ENCODE measurements around the gene HOXD12. TPM values are rescaled to one million over a fixed set of nuclear protein-coding genes. Genes with fewer than 3 reads are reported as not detected.

HOXD12 gene
- polyA plus RNA-seq, 1 donor (not counting 4 experiments of a cell fraction or from before 2014, with no cell fraction given), result not detected

DNA sequence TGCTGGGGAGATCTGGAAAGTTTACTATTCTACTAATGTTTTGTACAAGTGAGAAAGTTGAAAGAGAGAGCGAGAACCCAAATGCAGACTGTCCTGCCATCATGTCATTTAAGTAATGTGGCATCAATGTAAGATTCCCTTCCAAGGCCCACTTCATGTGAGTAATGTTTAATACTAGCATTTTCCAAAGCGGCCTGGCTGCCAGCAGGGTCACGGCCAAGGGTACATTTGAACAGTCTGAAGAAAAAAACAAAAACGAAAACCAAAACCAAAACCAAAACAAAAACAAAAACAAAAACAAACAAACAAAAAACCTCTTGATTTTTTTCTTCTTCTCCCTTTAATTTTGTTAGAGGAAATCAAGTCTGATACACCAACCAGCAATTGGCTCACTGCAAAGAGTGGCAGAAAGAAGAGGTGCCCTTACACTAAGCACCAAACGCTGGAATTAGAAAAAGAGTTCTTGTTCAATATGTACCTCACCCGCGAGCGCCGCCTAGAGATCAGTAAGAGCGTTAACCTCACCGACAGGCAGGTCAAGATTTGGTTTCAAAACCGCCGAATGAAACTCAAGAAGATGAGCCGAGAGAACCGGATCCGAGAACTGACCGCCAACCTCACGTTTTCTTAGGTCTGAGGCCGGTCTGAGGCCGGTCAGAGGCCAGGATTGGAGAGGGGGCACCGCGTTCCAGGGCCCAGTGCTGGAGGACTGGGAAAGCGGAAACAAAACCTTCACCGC lies 19.2 kb downstream of the HOXD12 start:
- H3K4me2 ChIP-seq (ENCODE audit: control insufficient read depth, extremely low read depth, insufficient read depth, low read depth, low read length), result no peak overlapping the region
- H3K36me3 ChIP-seq (ENCODE audit: control insufficient read depth in 2 of 2, extremely low read depth in 1 of 2, insufficient read depth in 2 of 2, low read length in 2 of 2), result no peaks in the 10 kb centered on the region
- no peak overlapping the region for H3K9ac ChIP-seq (ENCODE audit: control insufficient read depth, extremely low read depth, insufficient read depth, low read length)
- H2AFZ ChIP-seq (ENCODE audit: control insufficient read depth, low read length), result no peak overlapping the region
- peaks cover 97% of the 10 kb centered on the region for H3K27me3 ChIP-seq (ENCODE audit: control insufficient read depth, extremely low read depth, insufficient read depth, low read length)
- H3K27ac ChIP-seq (ENCODE audit: control insufficient read depth, insufficient read depth, low read length), result no peak overlapping the region
- peaks cover 4% of the 10 kb centered on the region for H3K9me3 ChIP-seq (ENCODE audit: control insufficient read depth, low read depth, low read length)
- H3K4me3 ChIP-seq (ENCODE audit: control insufficient read depth in 2 of 3, extremely low read depth in 1 of 3, insufficient read depth in 2 of 3, low read depth in 1 of 3, low read length in 3 of 3), result no peak overlapping the region
- H3K4me1 ChIP-seq (ENCODE audit: control insufficient read depth, extremely low read depth, insufficient read depth, low read length), result no peaks in the 10 kb centered on the region
- H3K79me2 ChIP-seq (ENCODE audit: control insufficient read depth, insufficient read depth, low read length), result no peaks in the 10 kb centered on the region
- FAIRE-seq (no peak), DNase-seq (ENCODE audit: low read depth, low spot score) (no peak)
- dilution Hi-C loops (cut with MboI; ENCODE audit: extremely low pct_ligation_motif_present, low sequenced_read_pairs), result no loop called here
- peak; percentile 59 for TF ChIP-seq EZH2 (IDR thresholded peaks at IDR 0.05; ENCODE audit: low read length)
- TF ChIP-seq, protein P1, sequence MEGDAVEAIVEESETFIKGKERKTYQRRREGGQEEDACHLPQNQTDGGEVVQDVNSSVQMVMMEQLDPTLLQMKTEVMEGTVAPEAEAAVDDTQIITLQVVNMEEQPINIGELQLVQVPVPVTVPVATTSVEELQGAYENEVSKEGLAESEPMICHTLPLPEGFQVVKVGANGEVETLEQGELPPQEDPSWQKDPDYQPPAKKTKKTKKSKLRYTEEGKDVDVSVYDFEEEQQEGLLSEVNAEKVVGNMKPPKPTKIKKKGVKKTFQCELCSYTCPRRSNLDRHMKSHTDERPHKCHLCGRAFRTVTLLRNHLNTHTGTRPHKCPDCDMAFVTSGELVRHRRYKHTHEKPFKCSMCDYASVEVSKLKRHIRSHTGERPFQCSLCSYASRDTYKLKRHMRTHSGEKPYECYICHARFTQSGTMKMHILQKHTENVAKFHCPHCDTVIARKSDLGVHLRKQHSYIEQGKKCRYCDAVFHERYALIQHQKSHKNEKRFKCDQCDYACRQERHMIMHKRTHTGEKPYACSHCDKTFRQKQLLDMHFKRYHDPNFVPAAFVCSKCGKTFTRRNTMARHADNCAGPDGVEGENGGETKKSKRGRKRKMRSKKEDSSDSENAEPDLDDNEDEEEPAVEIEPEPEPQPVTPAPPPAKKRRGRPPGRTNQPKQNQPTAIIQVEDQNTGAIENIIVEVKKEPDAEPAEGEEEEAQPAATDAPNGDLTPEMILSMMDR (optimal IDR thresholded peaks at IDR 0.05 in 1 of 3, IDR thresholded peaks at IDR 0.05 in 1 of 3, conservative IDR thresholded peaks at IDR 0.05 in 1 of 3; ENCODE audit: extremely low read depth in 1 of 3, insufficient read depth in 2 of 3, low read length in 3 of 3), result peak; percentile 29 to 46 (median 34)
- H3K9me1 ChIP-seq (ENCODE audit: control insufficient read depth, extremely low read depth, insufficient read depth, low read length), result no peaks in the 10 kb centered on the region
- H4K20me1 ChIP-seq (ENCODE audit: control insufficient read depth, extremely low read depth, insufficient read depth, low read length), result no peaks in the 10 kb centered on the region

DNA sequence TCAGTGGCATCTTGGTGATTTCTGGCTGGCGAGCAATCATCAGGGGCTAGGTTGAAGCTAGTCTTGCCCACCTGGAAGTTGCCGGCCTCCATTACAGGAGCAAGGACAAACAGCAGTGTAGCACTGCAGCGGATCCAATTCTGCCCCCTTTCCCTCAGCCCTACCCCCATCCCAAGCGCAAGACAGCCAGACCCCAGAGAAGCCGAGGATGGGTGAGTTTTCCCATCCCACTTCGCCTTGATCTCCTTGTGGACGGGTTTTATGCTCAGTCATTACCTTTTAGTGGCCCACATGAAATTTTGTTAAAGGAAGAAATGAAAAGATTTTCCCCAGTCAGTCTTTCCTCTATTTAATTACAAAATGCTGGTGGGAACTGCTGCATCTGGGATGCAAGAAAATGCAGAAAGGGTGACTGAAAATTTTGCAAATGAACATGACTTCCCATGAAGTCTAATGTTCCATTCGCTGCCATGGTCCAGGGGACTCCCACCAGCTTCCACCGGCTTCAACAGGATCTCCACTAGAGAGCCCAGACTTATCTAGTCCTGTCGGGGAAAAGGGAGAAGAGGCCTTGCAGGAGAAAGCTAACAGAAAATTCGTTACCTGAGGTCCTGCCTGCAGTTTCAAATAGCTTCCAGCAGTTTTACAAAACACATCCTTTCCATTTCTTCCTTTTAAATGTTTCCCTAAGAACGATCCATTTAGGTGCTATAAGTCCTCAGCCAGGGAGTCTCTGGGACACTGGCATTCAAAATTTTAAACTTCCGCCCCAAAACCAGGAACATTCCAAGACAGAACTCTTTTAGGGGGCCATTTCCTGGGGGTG lies 21.0 kb downstream of the HOXD12 start:
- no peak for TF ChIP-seq EZH2 (IDR thresholded peaks at IDR 0.05; ENCODE audit: low read length)
- TF ChIP-seq, protein P1 (optimal IDR thresholded peaks at IDR 0.05 in 1 of 3, IDR thresholded peaks at IDR 0.05 in 1 of 3, conservative IDR thresholded peaks at IDR 0.05 in 1 of 3; ENCODE audit: extremely low read depth in 1 of 3, insufficient read depth in 2 of 3, low read length in 3 of 3), result no peak
- no peaks in the 10 kb centered on the region for H3K36me3 ChIP-seq (ENCODE audit: control insufficient read depth in 2 of 2, extremely low read depth in 1 of 2, insufficient read depth in 2 of 2, low read length in 2 of 2)
- no peak for DNase-seq (ENCODE audit: low read depth, low spot score)
- no peaks in the 10 kb centered on the region for H4K20me1 ChIP-seq (ENCODE audit: control insufficient read depth, extremely low read depth, insufficient read depth, low read length)
- no peak overlapping the region for H2AFZ ChIP-seq (ENCODE audit: control insufficient read depth, low read length)
- no peaks in the 10 kb centered on the region for H3K9me1 ChIP-seq (ENCODE audit: control insufficient read depth, extremely low read depth, insufficient read depth, low read length)
- no peak overlapping the region for H3K4me2 ChIP-seq (ENCODE audit: control insufficient read depth, extremely low read depth, insufficient read depth, low read depth, low read length)
- peaks cover 97% of the 10 kb centered on the region for H3K27me3 ChIP-seq (ENCODE audit: control insufficient read depth, extremely low read depth, insufficient read depth, low read length)
- no peak for FAIRE-seq
- dilution Hi-C loops (cut with MboI; ENCODE audit: extremely low pct_ligation_motif_present, low sequenced_read_pairs), result no loop called here
- H3K9me3 ChIP-seq (ENCODE audit: control insufficient read depth, low read depth, low read length), result peaks cover 4% of the 10 kb centered on the region
- no peak overlapping the region for H3K27ac ChIP-seq (ENCODE audit: control insufficient read depth, insufficient read depth, low read length)
- H3K79me2 ChIP-seq (ENCODE audit: control insufficient read depth, insufficient read depth, low read length), result no peaks in the 10 kb centered on the region
- H3K4me3 ChIP-seq (ENCODE audit: control insufficient read depth in 2 of 3, extremely low read depth in 1 of 3, insufficient read depth in 2 of 3, low read depth in 1 of 3, low read length in 3 of 3), result no peak overlapping the region
- no peaks in the 10 kb centered on the region for H3K4me1 ChIP-seq (ENCODE audit: control insufficient read depth, extremely low read depth, insufficient read depth, low read length)
- H3K9ac ChIP-seq (ENCODE audit: control insufficient read depth, extremely low read depth, insufficient read depth, low read length), result no peak overlapping the region

Data from keratinocyte (primary cell).